HG03159 (cell line): Measurements from ENCODE around the gene PNRC1.
"Not testable (repeated sequence)": the region's sequence is repeated elsewhere in the genome, so short reads cannot be mapped to it uniquely, and the experiment has no call there.

ENCODE experiments used
- ATAC-seq: cut with Tn5 transposase; IDR thresholded peaks from one replicate; pipeline ENCODE4 v1.9.1; 2021; ENCODE audit warnings: mild to moderate bottlenecking, moderate library complexity; ENCODE audit not compliant: unreplicated experiment

The PNRC1 gene

DNA sequence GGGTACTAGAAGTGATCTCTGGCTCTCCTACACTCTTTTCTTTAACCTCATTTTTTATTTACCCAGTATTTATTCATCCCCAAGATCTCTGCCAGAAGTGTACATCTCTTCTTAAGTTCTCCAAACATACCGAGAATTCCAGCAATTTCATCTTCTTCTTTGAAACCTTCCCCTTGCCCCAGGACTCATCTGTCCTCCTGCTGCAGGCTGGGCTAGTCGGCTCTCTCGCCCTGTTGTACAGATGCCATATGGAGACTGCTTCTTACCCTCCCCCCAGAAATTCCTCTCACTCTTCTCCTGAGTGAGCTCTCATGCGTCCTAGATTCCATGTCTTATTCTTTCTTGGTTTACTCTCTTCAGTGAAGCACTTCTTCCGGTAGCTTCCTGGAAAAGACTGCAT lies 21.9 kb upstream of the PNRC1 start:
- no peak for ATAC-seq

DNA sequence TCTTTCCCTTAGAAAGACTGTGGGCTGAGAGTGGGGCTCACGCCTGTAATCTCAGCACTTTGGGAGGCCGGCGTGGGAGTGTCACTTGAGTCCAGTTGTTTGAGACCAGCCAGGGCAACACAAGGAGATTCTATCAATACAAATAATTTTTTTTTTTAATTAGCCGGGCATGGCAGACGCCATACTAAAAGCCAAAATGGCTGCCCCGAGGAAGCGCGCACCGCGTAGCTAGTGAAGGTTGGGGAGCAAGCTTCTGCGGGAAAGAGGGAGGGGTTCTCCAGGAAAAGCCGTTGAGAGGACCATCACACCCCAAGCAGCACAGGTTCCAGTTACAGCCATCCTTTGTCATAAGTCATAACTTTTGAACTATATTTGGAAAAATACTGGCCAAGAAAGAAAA lies 21.3 kb upstream of the PNRC1 start:
- ATAC-seq: no peak

DNA sequence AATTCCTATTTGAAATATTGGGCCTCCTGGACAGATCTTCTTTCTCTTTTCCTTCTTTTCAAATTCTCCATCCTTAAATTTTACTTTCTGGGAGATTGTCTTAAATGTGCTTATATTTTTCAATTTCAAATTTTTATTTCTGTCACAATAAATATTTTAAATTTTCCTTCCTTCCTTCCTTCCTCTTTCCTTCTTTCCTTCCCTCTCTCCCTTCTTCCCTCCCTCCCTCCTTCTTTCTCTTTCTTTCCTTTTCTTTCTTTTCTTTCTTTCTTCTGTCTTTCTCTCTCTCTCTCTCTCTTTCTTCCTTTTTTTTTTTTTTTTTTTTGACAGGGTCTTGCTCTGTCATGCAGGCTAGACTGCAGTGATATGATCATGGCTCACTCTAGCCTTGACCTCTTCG lies 16.7 kb upstream of the PNRC1 start:
- ATAC-seq: no peak

DNA sequence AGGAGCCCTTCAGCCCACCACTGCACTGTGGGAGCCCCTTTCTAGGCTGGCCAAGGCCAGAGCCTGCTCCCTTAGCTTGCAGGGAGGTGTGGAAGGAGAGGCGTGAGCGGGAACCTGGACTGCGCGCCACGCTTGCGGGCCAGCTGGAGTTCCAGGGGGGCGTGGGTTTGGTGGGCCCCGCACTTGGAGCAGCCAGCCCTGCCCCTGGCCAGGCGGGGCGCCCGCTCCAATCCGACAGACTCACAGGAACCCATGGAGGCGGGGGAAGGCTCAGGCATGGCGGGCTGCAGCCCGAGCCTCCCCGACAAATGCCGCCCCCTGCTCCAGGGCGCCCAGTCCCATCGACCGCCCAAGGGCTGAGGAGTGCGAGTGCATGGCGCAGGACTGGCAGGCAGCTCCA lies 15.6 kb upstream of the PNRC1 start:
- not testable (repeated sequence) for ATAC-seq

DNA sequence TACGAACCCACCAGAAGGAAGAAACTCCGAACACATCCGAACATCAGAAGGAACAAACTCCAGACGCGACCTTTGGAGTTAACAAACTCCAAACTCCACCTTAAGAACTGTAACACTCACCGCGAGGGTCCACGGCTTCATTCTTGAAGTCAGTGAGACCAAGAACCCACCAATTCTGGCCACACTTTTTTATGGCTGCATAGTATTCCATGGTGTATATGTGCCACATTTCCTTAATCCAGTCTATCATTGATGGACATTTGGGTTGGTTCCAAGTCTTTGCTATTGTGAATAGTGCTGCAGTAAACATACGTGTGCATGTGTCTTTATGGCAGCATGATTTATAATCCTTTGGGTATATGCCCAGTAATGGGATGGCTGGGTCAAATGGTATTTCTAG lies 14.4 kb upstream of the PNRC1 start:
- not testable (repeated sequence) for ATAC-seq

DNA sequence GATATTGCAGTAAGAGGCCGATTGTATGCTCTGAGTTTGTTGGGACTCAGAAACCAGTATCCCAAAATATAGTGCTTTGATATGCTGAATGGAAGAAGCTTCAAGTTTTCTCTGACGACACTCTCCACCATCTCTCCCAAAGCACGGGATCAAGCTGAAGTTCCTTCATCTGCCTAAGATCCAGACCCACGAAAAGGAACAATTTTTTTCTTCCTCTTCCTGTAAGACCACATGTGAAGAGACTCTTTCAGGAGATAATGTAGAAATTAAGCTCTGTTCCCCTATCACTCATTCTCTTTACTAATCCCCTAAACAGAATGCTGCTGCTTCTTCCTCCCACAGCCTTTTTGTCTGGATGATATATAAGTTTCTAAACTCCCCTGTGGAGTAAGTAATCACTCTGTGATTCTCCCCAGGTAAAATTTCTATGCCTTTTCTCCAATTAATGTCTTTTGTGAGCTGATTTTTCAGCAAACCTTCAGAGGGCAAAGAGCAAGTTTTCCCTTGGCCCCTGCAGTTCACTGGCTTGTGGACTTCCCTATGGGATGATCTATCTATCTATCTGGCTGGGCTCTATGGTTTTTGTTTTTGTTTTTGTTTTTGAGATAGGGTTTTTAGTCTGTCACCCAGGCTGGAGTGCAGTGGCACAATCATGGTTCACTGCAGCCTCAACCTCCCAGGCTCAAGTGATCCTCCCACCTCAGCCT lies 13.5 kb upstream of the PNRC1 start:
- no peak for ATAC-seq

DNA sequence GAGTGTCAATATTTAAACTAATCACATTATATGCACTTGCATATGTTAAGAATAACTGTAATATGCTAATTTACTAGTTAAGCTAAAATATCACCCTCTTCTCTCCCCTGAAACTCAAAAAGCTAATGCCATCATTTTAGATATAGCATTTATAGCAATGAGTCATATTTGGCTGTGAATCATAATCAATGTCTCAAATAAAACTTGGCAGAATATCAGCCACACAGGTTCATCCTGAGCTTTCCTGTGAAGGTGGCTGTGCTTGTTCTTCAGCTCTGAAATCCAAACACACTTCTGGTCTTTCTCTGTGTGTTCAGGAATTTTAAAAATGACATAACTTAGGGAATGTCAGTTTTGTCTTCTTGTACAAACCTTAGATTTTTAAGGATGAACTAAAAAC lies 12.8 kb upstream of the PNRC1 start:
- ATAC-seq: no peak

DNA sequence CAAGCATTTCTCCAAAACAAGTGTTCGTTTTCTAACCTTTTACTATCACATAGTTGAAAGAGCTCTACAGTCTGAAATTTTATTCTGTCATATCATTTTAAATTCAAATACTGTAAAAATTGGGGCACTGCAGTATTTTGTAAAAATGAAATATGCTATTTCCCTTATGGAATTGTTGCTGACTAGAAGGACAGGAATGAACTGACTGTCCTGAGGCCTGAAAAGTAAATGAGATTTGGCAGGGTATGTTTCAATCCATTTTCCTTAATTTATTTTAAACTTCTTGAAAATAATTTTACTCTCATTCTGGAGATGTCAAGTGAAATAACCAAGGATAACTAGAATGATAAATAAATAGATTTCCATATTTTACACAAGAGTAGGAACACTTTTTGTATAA lies 11.9 kb upstream of the PNRC1 start:
- ATAC-seq: no peak

DNA sequence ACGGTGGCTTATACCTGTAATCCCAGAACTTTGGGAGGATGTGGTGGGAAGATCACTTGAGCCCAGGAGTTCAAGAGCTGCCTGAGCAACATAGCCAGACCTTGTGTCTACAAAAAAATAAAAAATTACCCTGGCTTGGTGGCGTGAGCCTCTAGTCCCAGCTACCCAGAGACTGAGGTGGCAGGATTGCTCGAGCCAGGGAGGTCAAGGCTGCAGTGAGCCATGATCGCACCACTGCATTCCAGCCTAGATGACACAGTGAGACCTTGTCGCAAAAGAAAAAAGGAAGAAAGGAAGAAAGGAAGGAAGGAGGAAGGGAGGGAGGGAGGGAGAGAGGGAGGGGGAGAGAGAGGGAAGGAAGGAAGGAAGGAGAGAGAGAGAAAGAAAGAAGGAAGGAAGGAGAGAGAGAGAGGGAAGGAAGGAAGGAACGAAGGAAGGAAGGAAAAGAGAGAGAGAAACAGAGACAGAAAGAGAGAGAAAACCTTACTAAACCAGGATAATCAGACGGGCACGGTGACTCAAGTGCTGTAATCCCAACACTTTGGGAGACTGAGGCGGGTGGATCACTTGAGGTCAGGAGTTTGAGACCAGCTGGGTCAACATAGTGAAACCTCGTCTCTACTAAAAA lies 10.9 kb upstream of the PNRC1 start:
- no peak for ATAC-seq

DNA sequence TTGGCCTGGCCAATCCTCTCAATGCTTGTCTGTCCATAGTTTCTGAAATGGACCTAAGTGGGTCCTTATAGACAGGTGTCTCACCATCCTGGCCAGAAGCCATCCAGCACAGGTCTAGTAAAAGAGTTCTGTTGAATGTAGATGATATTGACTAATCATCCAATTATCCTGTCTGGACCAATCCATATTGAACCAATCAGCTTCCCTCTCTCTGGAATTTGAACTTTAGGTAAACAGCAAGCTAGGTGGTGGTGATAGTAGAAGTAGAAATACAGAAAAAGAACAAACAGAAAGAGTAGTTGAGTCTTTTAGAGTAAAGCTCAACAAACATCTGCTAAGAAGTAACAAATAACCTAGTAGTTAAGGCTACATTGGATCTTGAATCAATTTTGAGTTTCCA lies 9.5 kb upstream of the PNRC1 start:
- no peak for ATAC-seq

DNA sequence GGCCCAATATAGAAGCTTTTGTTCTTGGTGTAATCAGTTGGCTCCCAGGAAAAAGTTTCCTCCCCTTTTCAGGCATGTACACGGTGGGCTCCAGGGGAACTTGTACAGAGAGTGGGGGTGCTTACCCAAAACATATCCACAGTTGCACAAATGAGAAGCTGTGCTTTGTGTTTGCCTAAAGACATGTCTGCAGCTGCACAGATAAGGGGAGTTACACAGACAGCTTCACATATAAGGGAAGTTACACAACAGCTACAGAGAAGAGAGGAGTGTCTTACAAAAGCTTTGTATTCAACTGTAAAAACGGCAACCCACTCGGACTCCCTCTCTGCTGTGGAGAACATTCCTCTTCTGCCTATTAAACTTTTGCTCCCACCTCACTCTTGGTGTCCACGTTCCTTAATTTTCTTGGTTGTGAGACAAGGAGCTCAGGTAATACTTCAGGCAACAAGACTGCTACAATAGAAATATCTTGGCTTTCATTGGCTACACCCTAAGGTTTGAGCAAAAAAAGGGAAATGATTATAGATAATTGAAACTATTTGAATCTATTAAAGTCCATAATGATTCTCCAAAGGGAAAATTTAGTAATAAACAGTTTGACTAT lies 7.4 kb upstream of the PNRC1 start:
- no peak for ATAC-seq

DNA sequence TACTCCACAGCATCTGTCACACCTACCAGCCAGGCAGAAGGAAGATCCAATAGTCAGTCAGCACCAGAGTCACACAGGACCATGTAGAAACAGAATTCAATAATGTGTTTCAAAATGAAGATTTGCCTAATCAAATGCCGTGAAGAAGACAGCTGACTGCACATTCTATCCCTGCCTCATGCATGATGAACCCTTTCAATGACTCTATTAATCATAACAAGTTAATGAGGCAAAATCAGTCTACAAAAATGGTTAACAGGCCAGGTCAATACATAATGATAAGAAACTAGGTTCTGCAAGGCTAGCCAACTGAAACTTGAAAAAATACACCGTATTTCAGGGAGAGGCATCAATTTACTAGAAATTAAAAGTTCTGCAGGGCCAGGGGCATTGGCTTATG lies 6.7 kb upstream of the PNRC1 start:
- ATAC-seq: no peak

DNA sequence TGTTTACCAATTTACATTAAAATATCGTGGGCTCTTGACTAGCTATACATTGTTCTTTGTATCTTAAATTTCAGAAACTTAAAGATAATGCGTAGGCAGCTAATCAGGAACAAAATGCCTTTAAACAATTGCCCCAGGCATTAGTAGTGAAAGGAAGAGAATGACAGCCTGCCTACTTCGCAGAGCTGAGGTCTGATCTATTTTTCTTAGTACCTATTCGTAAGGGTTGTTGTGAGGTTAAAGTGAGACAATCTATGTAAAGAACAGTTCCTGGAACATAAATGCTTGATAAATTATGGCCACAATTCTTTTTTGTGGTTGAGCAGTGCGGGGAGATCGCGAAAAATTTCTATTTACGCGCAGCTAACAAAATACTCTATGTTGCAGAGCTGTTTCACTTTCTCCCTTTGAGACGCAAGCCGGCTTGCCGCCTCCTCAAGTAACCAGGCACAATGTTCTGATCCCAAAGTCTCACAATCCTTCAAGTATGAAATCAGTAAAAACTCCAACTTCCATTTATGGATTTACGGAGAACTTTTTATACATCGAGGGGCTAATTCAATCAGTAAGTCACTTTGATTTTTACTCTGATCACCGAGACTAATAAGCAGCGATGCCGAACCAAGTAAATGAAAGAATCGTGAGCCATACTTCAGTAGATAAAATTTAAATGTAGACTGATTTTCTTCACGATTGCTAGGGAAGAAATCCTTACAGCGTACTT lies 878 bp upstream of the PNRC1 start:
- no peak for ATAC-seq

DNA sequence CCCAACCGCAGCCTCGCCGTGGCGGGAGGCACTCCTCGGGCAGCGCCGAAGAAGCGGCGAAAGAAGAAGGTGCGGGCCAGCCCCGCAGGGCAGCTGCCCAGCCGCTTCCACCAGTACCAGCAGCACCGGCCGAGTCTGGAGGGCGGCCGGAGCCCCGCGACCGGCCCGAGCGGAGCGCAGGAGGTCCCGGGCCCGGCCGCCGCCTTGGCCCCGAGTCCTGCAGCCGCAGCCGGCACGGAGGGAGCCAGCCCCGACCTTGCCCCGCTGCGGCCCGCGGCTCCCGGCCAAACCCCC lies 525 bp downstream of the PNRC1 start:
- peak; percentile 21 for ATAC-seq

DNA sequence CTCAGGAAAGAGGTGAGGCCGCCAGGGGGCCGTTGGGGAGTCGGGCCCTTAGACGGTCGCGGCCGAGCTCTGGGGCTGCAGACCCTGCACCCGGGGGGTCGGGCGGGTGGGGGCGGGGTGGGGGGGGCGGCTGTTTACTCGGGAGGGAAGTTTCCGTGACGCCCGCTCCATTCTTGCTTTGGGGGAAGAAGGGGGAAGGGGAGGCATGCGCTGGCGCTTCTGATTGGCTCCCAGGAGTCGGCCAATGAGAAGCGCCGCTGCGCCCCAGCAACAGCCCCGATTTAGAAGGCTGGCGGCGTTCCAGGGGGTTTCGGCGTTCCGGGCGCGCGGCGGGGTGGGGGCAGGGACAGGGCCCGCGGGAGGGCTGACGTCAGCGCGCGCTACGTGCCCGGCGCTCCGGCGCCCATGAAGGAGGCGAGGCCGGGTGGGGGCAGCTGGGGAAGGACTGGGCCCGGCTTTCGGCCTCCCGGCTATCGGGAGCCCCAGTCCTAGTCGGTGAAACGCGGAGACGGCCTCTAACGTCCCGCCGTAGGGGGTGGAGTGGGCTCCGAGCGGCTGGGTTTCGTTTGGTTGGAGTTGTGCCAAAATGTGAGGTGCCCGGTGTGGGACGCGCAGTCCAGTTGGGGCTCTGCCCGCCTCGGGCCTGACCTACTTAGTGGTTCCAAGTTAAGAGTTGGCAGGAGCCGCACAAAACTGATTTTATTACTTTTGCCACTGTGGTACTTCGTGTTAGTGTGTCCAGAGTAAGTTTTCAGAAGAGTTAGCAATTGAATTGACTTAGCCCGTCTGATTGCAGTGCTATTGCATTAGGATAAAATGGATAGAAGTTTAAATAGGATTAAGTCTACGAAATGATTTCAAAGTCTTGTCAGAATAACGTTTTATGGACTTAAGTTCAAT lies 1.1 kb downstream of the PNRC1 start:
- ATAC-seq: peak; percentile 54

DNA sequence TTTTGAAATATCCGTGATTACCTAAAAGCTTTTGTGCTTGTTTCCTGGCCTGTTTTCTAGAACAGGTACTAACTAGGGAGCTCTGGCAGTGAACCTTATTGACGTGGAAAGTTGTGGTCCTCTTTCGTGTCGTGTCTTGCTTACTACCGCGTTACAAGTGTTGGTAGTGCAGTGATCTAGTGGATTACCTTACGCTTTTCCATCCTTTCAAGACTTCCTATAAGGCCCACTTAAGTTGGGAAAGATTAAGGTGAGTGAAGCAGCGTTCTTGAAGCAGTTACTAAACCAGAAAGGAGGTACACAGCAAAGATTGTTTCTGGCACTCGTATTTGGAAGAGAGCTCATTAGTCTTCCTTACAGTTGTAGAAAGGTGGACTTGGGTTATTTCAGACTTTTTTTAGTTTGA lies 1.9 kb downstream of the PNRC1 start:
- no peak for ATAC-seq

DNA sequence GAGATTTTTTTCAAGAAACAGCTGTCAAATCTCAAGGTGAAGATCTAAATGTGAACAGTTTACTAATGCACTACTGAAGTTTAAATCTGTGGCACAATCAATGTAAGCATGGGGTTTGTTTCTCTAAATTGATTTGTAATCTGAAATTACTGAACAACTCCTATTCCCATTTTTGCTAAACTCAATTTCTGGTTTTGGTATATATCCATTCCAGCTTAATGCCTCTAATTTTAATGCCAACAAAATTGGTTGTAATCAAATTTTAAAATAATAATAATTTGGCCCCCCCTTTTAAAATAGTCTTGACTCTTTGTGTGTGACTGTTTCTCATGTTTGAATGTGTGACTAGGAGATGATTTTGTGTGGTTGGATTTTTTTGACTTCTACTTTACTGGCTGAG lies 4.0 kb downstream of the PNRC1 start:
- ATAC-seq: no peak

DNA sequence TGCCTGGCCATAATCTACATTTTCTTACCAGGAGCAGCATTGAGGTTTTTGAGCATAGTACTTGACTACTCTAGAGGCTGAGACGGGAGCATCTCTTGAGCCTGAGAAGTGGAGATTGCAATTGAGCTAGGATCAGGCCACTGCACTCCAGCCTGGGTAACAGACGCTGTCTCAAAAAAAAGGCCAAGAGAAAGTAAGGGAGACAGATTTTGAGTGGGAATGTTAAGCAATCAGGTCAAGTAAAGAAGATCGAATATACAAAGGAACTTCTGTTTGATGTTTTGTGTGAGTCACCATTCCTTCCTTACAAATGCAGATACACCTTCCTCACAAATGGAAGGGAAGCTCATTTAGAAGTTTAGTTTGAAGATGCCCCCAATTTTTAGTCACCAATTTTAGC lies 4.4 kb downstream of the PNRC1 start:
- ATAC-seq: no peak

DNA sequence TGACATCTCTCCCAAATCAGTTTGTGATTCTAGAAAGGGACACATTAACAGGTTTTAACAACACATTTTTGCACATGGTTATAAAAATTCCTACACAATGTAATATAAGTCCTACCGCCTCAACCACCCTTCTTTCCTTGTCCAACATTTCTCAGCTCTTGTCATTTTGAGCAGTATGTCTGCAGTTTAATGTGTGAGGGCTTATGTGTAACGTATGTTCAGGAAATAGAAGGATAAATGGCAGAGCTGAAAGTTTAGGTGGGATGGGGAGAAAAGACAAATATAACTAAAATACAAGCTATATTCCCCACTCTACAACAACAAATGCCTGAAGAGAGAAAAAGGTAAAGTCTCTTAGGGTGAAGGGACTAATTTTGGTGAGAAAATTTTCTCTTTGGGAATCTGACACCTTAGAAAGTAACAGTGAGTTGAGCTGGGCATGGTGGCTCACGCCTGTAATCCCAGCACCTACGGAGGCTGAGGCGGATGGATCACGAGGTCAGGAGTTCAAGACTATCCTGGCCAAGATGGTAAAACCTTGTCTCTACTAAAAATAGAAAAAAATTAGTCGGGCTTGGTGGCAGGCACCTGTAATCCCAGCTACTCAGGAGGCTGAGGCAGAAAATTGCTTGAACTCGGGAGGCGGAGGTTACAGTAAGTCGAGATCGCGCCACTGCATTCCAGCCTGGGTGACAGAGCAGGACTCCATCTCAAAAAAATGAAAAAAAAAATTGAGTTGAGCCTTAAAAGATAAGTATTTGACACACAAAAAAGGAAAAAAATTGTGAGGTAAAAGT lies 5.1 kb downstream of the PNRC1 start:
- no peak for ATAC-seq

DNA sequence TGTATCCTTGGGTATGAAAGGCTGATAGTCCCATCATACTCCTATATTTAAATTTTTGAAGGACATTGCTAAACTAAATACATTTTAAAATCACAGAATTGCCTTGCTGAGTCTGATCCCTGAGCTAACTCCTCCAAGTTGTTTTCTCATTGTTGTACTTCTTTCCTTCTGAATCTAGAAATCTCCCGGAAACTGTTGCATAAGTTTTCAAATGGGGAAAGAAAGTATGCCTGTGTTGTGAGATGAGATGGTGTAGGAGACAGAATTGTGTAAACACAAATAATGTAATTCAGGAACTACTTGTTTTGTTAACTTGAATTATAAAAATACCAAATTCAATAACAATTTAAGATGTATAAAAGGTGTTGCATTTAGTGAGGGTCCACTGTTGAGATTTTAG lies 7.3 kb downstream of the PNRC1 start:
- ATAC-seq: no peak
